Measurements from ENCODE around the gene C3orf85.

The C3orf85 gene

GRCh38 chr3:109154979-109155378 is 18.5 kb downstream of the C3orf85 start:
- no peak for FAIRE-seq

- no peak for FAIRE-seq
Observed at GRCh38 chr3:109155828-109156227, 19.3 kb downstream of the C3orf85 start.

- no peak for FAIRE-seq
Observed at GRCh38 chr3:109161487-109162123, 25.1 kb downstream of the C3orf85 start.

GRCh38 chr3:109165905-109166304 is 29.4 kb downstream of the C3orf85 start:
- FAIRE-seq = no peak

- no peak for FAIRE-seq
Observed at GRCh38 chr3:109171479-109171878, 35.0 kb downstream of the C3orf85 start.

- FAIRE-seq = no peak
Observed at GRCh38 chr3:109175411-109175810, 38.9 kb downstream of the C3orf85 start.

- no peak for FAIRE-seq
Observed at GRCh38 chr3:109176726-109177125, 40.2 kb downstream of the C3orf85 start.

GRCh38 chr3:109177908-109178307 is 41.4 kb downstream of the C3orf85 start:
- FAIRE-seq = no peak

- no peak for FAIRE-seq
Observed at GRCh38 chr3:109178708-109179107, 42.2 kb downstream of the C3orf85 start.

- FAIRE-seq = no peak
Observed at GRCh38 chr3:109184726-109185125, 48.2 kb downstream of the C3orf85 start.

GRCh38 chr3:109187390-109187789 is 50.9 kb downstream of the C3orf85 start:
- no peak for FAIRE-seq

GRCh38 chr3:109188741-109189140 is 52.2 kb downstream of the C3orf85 start:
- FAIRE-seq = no peak

GRCh38 chr3:109191421-109191820 is 54.9 kb downstream of the C3orf85 start:
- FAIRE-seq = no peak

- no peak for FAIRE-seq
Observed at GRCh38 chr3:109195815-109196214, 59.3 kb downstream of the C3orf85 start.

Data from TTC549 (cell line).